ENCODE data around the gene EGLN1.

The EGLN1 gene

GRCh38 chr1:231395076-231395997 is 26.8 kb downstream of the EGLN1 start:
- no peak for DNase-seq

- DNase-seq, result no peak
Measured at GRCh38 chr1:231393668-231394067, 28.4 kb downstream of the EGLN1 start.

- no peak for DNase-seq
Measured at GRCh38 chr1:231392389-231393131, 29.5 kb downstream of the EGLN1 start.

GRCh38 chr1:231390071-231390470 is 32.0 kb downstream of the EGLN1 start:
- DNase-seq, result no peak

GRCh38 chr1:231387770-231388669 is 34.1 kb downstream of the EGLN1 start:
- no peak for DNase-seq

- no peak for DNase-seq
Measured at GRCh38 chr1:231386466-231386865, 35.6 kb downstream of the EGLN1 start.

GRCh38 chr1:231385416-231385748 is 36.7 kb downstream of the EGLN1 start:
- DNase-seq, result no peak

GRCh38 chr1:231384696-231385415 is 37.2 kb downstream of the EGLN1 start:
- DNase-seq, result no peak

GRCh38 chr1:231383159-231383860 is 38.8 kb downstream of the EGLN1 start:
- no peak for DNase-seq

- no peak for DNase-seq
Measured at GRCh38 chr1:231382426-231382825, 39.7 kb downstream of the EGLN1 start.

- DNase-seq, result no peak
Measured at GRCh38 chr1:231381729-231382128, 40.4 kb downstream of the EGLN1 start.

GRCh38 chr1:231376875-231377549 is 45.1 kb downstream of the EGLN1 start:
- no peak for DNase-seq

GRCh38 chr1:231376101-231376500 is 46.0 kb downstream of the EGLN1 start:
- DNase-seq, result no peak

- no peak for DNase-seq
Measured at GRCh38 chr1:231374394-231374793, 47.7 kb downstream of the EGLN1 start.

GRCh38 chr1:231372501-231372900 is 49.6 kb downstream of the EGLN1 start:
- no peak for DNase-seq

GRCh38 chr1:231369282-231369681 is 52.8 kb downstream of the EGLN1 start:
- no peak for DNase-seq

GRCh38 chr1:231364192-231364591 is 57.9 kb downstream of the EGLN1 start:
- no peak for DNase-seq

GRCh38 chr1:231363624-231364023 is 58.5 kb downstream of the EGLN1 start:
- no peak for DNase-seq

GRCh38 chr1:231362325-231362724 is 59.8 kb downstream of the EGLN1 start:
- no peak for DNase-seq

GRCh38 chr1:231359113-231359512 is 63.0 kb downstream of the EGLN1 start:
- DNase-seq, result no peak

- no peak for DNase-seq
Measured at GRCh38 chr1:231357831-231358354, 64.2 kb downstream of the EGLN1 start.

All from activated effector memory CD4-positive, alpha-beta T cell treated with Interleukin-2 at 50 U/mL for 16 hours (primary cell).